ENCODE data around the gene P2RY6. TPM values are rescaled to one million over a fixed set of nuclear protein-coding genes. Genes with fewer than 3 reads are reported as not detected.

Gene P2RY6
- total RNA-seq, 4 donors from 2014 or later = 0.93 to 4.0 (median 2.8) TPM

GRCh38 chr11:73315293-73316020, 43.3 kb downstream of the P2RY6 start:
- intact Hi-C loops (cut with DNase I) = no loop called here
- WGBS, 2 donors = 67 to 72% methylated on average over 6 to 8 of the region's 9 CpGs
- Histone ChIP-seq H3K9me3 (no peaks in the 10 kb centered on the region), H3K27ac (peak overlapping the region; percentile 97 to 99 (median 98)), H3K4me1 (peaks cover 87 to 100% of the 10 kb centered on the region in 2 donors), H3K27me3 (no peaks in the 10 kb centered on the region), H3K4me3 (replicated peaks in 1 of 3) (no peak overlapping the region), H3K36me3 (no peaks in the 10 kb centered on the region)
- DNase-seq = no peak
- TF ChIP-seq CTCF (IDR thresholded peaks at IDR 0.05) (no peak), POLR2A (IDR thresholded peaks at IDR 0.05) (no peak)

GRCh38 chr11:73316422-73316821, 44.3 kb downstream of the P2RY6 start:
- Histone ChIP-seq H3K4me3 (replicated peaks in 1 of 3) (no peak overlapping the region), H3K27me3 (no peaks in the 10 kb centered on the region), H3K4me1 (peaks cover 86 to 100% of the 10 kb centered on the region in 2 donors), H3K9me3 (no peaks in the 10 kb centered on the region), H3K36me3 (no peaks in the 10 kb centered on the region), H3K27ac (peak overlapping the region; percentile 79 to 99 (median 97))
- WGBS, 2 donors = 65 to 87% methylated on average over 1 of the region's 1 CpG
- TF ChIP-seq CTCF (IDR thresholded peaks at IDR 0.05) = no peak
- TF ChIP-seq POLR2A (IDR thresholded peaks at IDR 0.05) = no peak
- intact Hi-C loops (cut with DNase I) = no loop called here
- no peak for DNase-seq

- intact Hi-C loops (cut with DNase I) = no loop called here
- peak overlapping the region; percentile 79 to 99 (median 97) for H3K27ac ChIP-seq
- H3K27me3 ChIP-seq = no peaks in the 10 kb centered on the region
- no peak overlapping the region for H3K4me3 ChIP-seq (replicated peaks in 1 of 3)
- peak; percentile 90 to 91 for DNase-seq
- no peak for TF ChIP-seq POLR2A (IDR thresholded peaks at IDR 0.05)
- no peak for TF ChIP-seq CTCF (IDR thresholded peaks at IDR 0.05)
- H3K36me3 ChIP-seq = no peaks in the 10 kb centered on the region
- 40% methylated on average over 1 of the region's 4 CpGs; no CpG with 5 or more reads in 1 of the 2 donors for WGBS, 2 donors
- H3K4me1 ChIP-seq = peaks cover 85 to 100% of the 10 kb centered on the region in 2 donors
- H3K9me3 ChIP-seq = no peaks in the 10 kb centered on the region
Measured at GRCh38 chr11:73317373-73317772, 45.2 kb downstream of the P2RY6 start.

- 57 to 100% methylated on average over 1 to 3 of the region's 3 CpGs for WGBS, 2 donors
- Histone ChIP-seq H3K36me3 (no peaks in the 10 kb centered on the region), H3K4me1 (peaks cover 80 to 100% of the 10 kb centered on the region in 2 donors), H3K27me3 (no peaks in the 10 kb centered on the region), H3K9me3 (no peaks in the 10 kb centered on the region), H3K27ac (peak overlapping the region; percentile 79 to 99 (median 97)), H3K4me3 (replicated peaks in 1 of 3) (no peak overlapping the region)
- intact Hi-C loops (cut with DNase I) = no loop called here
- TF ChIP-seq CTCF (IDR thresholded peaks at IDR 0.05) = peak in 1 of 6 experiments; percentile 1
- no peak for TF ChIP-seq POLR2A (IDR thresholded peaks at IDR 0.05)
- DNase-seq = peak in 1 of 2 donors; percentile 29
Measured at GRCh38 chr11:73317803-73318202, 45.7 kb downstream of the P2RY6 start.

- no peak for TF ChIP-seq POLR2A (IDR thresholded peaks at IDR 0.05)
- TF ChIP-seq CTCF (IDR thresholded peaks at IDR 0.05) = peak in 1 of 6 experiments; percentile 5
- no peak overlapping the region for H3K4me3 ChIP-seq (replicated peaks in 1 of 3)
- peak overlapping the region; percentile 79 to 99 (median 97) for H3K27ac ChIP-seq
- H3K9me3 ChIP-seq = no peaks in the 10 kb centered on the region
- WGBS, 2 donors = 31% methylated on average over 8 of the region's 8 CpGs
- H3K4me1 ChIP-seq = peaks cover 80 to 100% of the 10 kb centered on the region in 2 donors
- no peaks in the 10 kb centered on the region for H3K27me3 ChIP-seq
- H3K36me3 ChIP-seq = no peaks in the 10 kb centered on the region
- intact Hi-C loops (cut with DNase I) = no loop called here
- peak; percentile 84 to 85 for DNase-seq
Measured at GRCh38 chr11:73318501-73319011, 46.4 kb downstream of the P2RY6 start.

Data from thyroid gland (tissue), 4 donors.